GM12878 (cell line): ENCODE data around the gene KCNC4. TPM values are rescaled to one million over a fixed set of nuclear protein-coding genes. Genes with fewer than 3 reads are reported as not detected.

Source experiments
- ATAC-seq: fragments of 200-7000 bp; cut with Tn5 transposase; 3 replicates; pipeline ENCODE4 v1.9.1; 2020; ENCODE audit warnings: mild to moderate bottlenecking, moderate library complexity
- BruUV-seq: library from RNA; stranded (reverse); fragments of 400-500 nt; replicated peaks from 2 replicates; lab custom pipeline; 2021; lab: Mats Ljungman, UMichigan
- CTCF ChIA-PET: fragments of 300-600 bp; sonication (Branson Sonifier 250); formaldehyde crosslinking; extraction: SDS; loops from one replicate; lab custom pipeline; 2021; ENCODE audit warnings: inconsistent platforms; lab: Yijun Ruan, JAX
- POLR2A ChIA-PET: fragments of 350-600 bp; formaldehyde crosslinking; extraction: SDS; loops from one replicate; lab custom pipeline; 2021; ENCODE audit warnings: inconsistent platforms; lab: Charles Lee
- RAD21 ChIA-PET: fragments of 300-600 bp; sonication (Branson Sonifier 250); formaldehyde crosslinking; loops from one replicate; lab custom pipeline; 2023; ENCODE audit warnings: antibody characterized with exemption; ENCODE audit not compliant: unreplicated experiment; lab: Charles Lee
- SMC1A ChIA-PET: fragments of 300-600 bp; sonication (Branson Sonifier 250); formaldehyde crosslinking; loops from one replicate; lab custom pipeline; 2023; ENCODE audit not compliant: unreplicated experiment, uncharacterized antibody; lab: Charles Lee
- DNase-seq: peaks from one replicate; pipeline ENCODE4 v3.0.0-alpha.2; 2011; ENCODE audit warnings: low read depth, low spot score
- FAIRE-seq: peaks from 3 replicates; lab custom pipeline; 2011; peaks lifted over from hg19 to GRCh38; lab: Jason Lieb, UNC
- H2AFZ ChIP-seq: 2 replicates; pipeline ENCODE4 v1.6.0; 2011; ENCODE audit warnings: low read depth, low read length, control low read depth; ENCODE audit not compliant: control insufficient read depth
- H3K27ac ChIP-seq: 2 replicates; pipeline ENCODE4 v1.5.1; 2011; ENCODE audit warnings: control low read depth; ENCODE audit not compliant: control insufficient read depth, insufficient read depth
- H3K27me3 ChIP-seq, 2 experiments: replicated peaks in 1 of 2; 2 replicates each; pipeline versions ENCODE4 v1.6.0 to v1.6.1; 2011; ENCODE audit warnings: low read length in 1 of 2; ENCODE audit not compliant: control insufficient read depth in 2 of 2, insufficient read depth in 2 of 2
- H3K36me3 ChIP-seq, 2 experiments: 2 replicates each; pipeline ENCODE4 v1.5.1; 2011; ENCODE audit warnings: low read length in 1 of 2; ENCODE audit not compliant: control insufficient read depth in 2 of 2, insufficient read depth in 2 of 2
- H3K4me1 ChIP-seq: 2 replicates; pipeline ENCODE4 v1.6.1; 2011; ENCODE audit warnings: mild to moderate bottlenecking, low read length, moderate library complexity, mixed read lengths; ENCODE audit not compliant: control insufficient read depth, insufficient read depth
- H3K4me2 ChIP-seq: 2 replicates; pipeline ENCODE4 v1.6.0; 2011; ENCODE audit warnings: control low read depth; ENCODE audit not compliant: control insufficient read depth, insufficient read depth
- H3K4me3 ChIP-seq: fragments of 200-600 bp; sonication (generic); 2 replicates; pipeline ENCODE4 v1.5.1; 2016
- H3K79me2 ChIP-seq: 2 replicates; pipeline ENCODE4 v1.6.0; 2011; ENCODE audit warnings: low read length; ENCODE audit not compliant: control insufficient read depth, insufficient read depth
- H3K9ac ChIP-seq: 2 replicates; pipeline ENCODE4 v1.8.0; 2011; ENCODE audit warnings: low read length, control low read depth, mixed read lengths; ENCODE audit not compliant: control insufficient read depth, insufficient read depth
- H3K9me3 ChIP-seq: replicated peaks from 3 replicates; pipeline ENCODE4 v1.5.1; 2011; ENCODE audit warnings: mild to moderate bottlenecking, low read length; ENCODE audit not compliant: control insufficient read depth, insufficient read depth
- H4K20me1 ChIP-seq: 2 replicates; pipeline ENCODE4 v1.6.0; 2011; ENCODE audit not compliant: control insufficient read depth, insufficient read depth
- BHLHE40 ChIP-seq, 2 experiments: fragments of 450-650 bp in 1 of 2; IDR thresholded peaks; 2 replicates each; pipeline ENCODE4 v1.6.1; 2011 to 2017; ENCODE audit warnings: low read depth in 2 of 2, borderline replicate concordance in 1 of 2, improper control_type of control experiment in 1 of 2, low read length in 1 of 2, mild to moderate bottlenecking in 1 of 2
- CBX3 ChIP-seq: fragments of 200-600 bp; sonication (generic); IDR thresholded peaks from 2 replicates; pipeline ENCODE4 v1.6.1; 2016; ENCODE audit warnings: low read depth, borderline replicate concordance
- CHD2 ChIP-seq: IDR thresholded peaks from 2 replicates; pipeline ENCODE4 v1.6.1; 2011; ENCODE audit warnings: low read depth, low read length, improper control_type of control experiment, borderline replicate concordance
- CREB1 ChIP-seq: IDR thresholded peaks from 2 replicates; pipeline ENCODE4 v1.6.1; 2012; ENCODE audit warnings: low read depth, mild to moderate bottlenecking, inconsistent platforms
- HCFC1 ChIP-seq: fragments of 150-350 bp; IDR thresholded peaks from 2 replicates; pipeline ENCODE4 v1.6.1; 2014; ENCODE audit warnings: low read length
- HDGF ChIP-seq: fragments of 450-650 bp; IDR thresholded peaks from 2 replicates; pipeline ENCODE4 v1.6.1; 2016; ENCODE audit warnings: antibody characterized with exemption
- IRF4 ChIP-seq: IDR thresholded peaks from 2 replicates; pipeline ENCODE4 v1.6.1; 2011; ENCODE audit warnings: low read depth, low read length
- PAX8 ChIP-seq: fragments of 450-650 bp; IDR thresholded peaks from 2 replicates; pipeline ENCODE4 v1.6.1; 2017; ENCODE audit warnings: mild to moderate bottlenecking, moderate library complexity
- POU2F2 ChIP-seq: IDR thresholded peaks from 3 replicates; pipeline ENCODE4 v1.6.1; 2011; ENCODE audit warnings: low read depth, mild to moderate bottlenecking, low read length, borderline replicate concordance
- SMAD5 ChIP-seq: IDR thresholded peaks from 2 replicates; pipeline ENCODE4 v1.6.1; 2016; ENCODE audit warnings: antibody characterized with exemption, low read depth
- SRF ChIP-seq, 2 experiments: IDR thresholded peaks; 2 replicates each; pipeline ENCODE4 v1.6.1; 2011; ENCODE audit warnings: low read depth in 2 of 2, low read length in 2 of 2, mild to moderate bottlenecking in 1 of 2, moderate library complexity in 1 of 2
- TAF1 ChIP-seq: IDR thresholded peaks from 2 replicates; pipeline ENCODE4 v1.6.1; 2011; ENCODE audit warnings: mild to moderate bottlenecking, low read depth, low read length, borderline replicate concordance
- TCF3 ChIP-seq: IDR thresholded peaks from 2 replicates; pipeline ENCODE4 v1.6.1; 2012; ENCODE audit warnings: low read depth, mild to moderate bottlenecking, low read length, borderline replicate concordance; ENCODE audit not compliant: insufficient read depth
- WGBS: methylation state at CpG from one replicate; pipeline ENCODE4 v1.1.6; 2016; ENCODE audit warnings: low lambda C conversion rate; ENCODE audit not compliant: insufficient replicate concordance, insufficient coverage; ENCODE audit errors: missing lambda C conversion rate; 5-methylcytosine and 5-hydroxymethylcytosine counted together
- in situ Hi-C: fragments of 300-500 bp; cut with MboI; formaldehyde crosslinking; loops from 9 replicates; pipeline ENCODE4 v1.14.3; 2018; ENCODE audit warnings: mixed read lengths
- intact Hi-C: fragments of 100-400 bp; cut with micrococcal nuclease; formaldehyde crosslinking; loops from one replicate; pipeline ENCODE4 v1.14.2; 2022; ENCODE audit not compliant: unreplicated experiment
- polyA plus RNA-seq, 11 experiments: library from polyadenylated mRNA; depleted of rRNA in 4 of 11; unstranded in 6 of 11; stranded (reverse) in 5 of 11; fragments of >200 nt; fragmentation: Nextera tagmentation in 4 of 11; fragmentation: Illumina TruSeq in 1 of 11; extraction: Ambion mirVana in 4 of 11; extraction: Trizol in 1 of 11; gene quantifications; 1 replicate in 1 of 11; 2 replicates in 10 of 11; pipeline versions ENCODE4 v1.2.1 to v1.2.3, GENCODE V29; 2011 to 2016; ENCODE audit warnings: inconsistent platforms in 2 of 11, missing spikeins in 2 of 11, low read depth in 1 of 11
- total RNA-seq, 4 experiments: library from RNA; depleted of rRNA in 3 of 4; stranded (reverse); fragments of >200 nt in 3 of 4; fragmentation: Illumina TruSeq in 1 of 4; extraction: Trizol in 1 of 4; gene quantifications; 2 replicates each; pipeline versions ENCODE4 v1.2.1 to v1.2.3, GENCODE V29; 2013 to 2021
- TF ChIP-seq, protein P1 (sequence below): IDR thresholded peaks from 2 replicates; pipeline ENCODE4 v1.6.1; 2011; ENCODE audit warnings: borderline replicate concordance, low read depth, mild to moderate bottlenecking, moderate library complexity, mixed read lengths, low read length; ENCODE audit not compliant: insufficient read depth; ENCODE audit errors: extremely low read length
- TF ChIP-seq, protein P2 (sequence below): fragments of 450-650 bp; IDR thresholded peaks from 2 replicates; pipeline ENCODE4 v1.6.1; 2018; ENCODE audit warnings: mild to moderate bottlenecking, low read depth, moderate library complexity; ENCODE audit not compliant: partially characterized antibody
- TF ChIP-seq, protein P3 (sequence below): fragments of 450-650 bp; conservative IDR thresholded peaks from 2 replicates; pipeline ENCODE4 v1.6.1; 2017; ENCODE audit warnings: mild to moderate bottlenecking, moderate library complexity
- TF ChIP-seq, protein P4 (sequence below): fragments of 450-650 bp; IDR thresholded peaks from 2 replicates; pipeline ENCODE4 v1.6.1; 2016; ENCODE audit warnings: mild to moderate bottlenecking

KCNC4 gene
- total and polyA plus RNA-seq, 10 of the 15 experiments (the other 5 are each of a cell fraction or from before 2014, with no cell fraction given) = 0.06 to 1.7 (median 0.36) TPM

DNA sequence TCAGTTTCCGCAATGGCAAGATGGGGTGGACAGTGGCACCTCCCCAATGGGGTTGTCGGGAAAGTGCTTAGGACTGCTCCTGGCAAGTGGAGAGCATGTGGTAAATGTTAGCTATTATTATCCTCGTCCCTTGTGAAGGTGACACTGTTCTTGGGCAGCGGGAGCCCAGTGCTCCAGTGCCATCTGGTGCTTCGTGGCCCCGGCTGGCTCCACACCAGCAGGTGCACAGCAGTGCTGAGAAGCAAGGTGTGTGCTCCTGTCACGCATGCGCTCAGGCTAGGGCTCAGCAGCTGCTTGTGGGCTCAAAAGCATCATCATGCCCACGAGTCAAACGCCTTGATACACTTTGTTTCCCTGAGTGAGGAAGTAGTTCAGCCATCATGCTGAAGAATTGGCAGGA is 24.9 kb upstream of the KCNC4 start:
- H4K20me1 ChIP-seq = no peaks in the 10 kb centered on the region
- no peaks in the 10 kb centered on the region for H3K36me3 ChIP-seq
- no peak overlapping the region for H3K4me2 ChIP-seq
- ATAC-seq = no peak
- whole genome bisulfite sequencing = 17% methylated on average over 10 of the region's 10 CpGs
- no TSS peak for BruUV-seq
- in situ Hi-C loops (no loop called here), intact Hi-C loops (no loop called here)
- RAD21 ChIA-PET = no interaction called here
- H2AFZ ChIP-seq = no peak overlapping the region
- peaks cover 0 to 1% of the 10 kb centered on the region in 2 experiments; a peak in 2 of 4 replicates for H3K27me3 ChIP-seq
- SMC1A ChIA-PET = no interaction called here
- no peaks in the 10 kb centered on the region for H3K9me3 ChIP-seq
- TF ChIP-seq, protein P1, sequence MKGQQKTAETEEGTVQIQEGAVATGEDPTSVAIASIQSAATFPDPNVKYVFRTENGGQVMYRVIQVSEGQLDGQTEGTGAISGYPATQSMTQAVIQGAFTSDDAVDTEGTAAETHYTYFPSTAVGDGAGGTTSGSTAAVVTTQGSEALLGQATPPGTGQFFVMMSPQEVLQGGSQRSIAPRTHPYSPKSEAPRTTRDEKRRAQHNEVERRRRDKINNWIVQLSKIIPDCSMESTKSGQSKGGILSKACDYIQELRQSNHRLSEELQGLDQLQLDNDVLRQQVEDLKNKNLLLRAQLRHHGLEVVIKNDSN = no peak
- TF ChIP-seq IRF4 = no peak
- no peak for TF ChIP-seq TAF1
- no peak for TF ChIP-seq HDGF
- no peak for TF ChIP-seq CREB1
- TF ChIP-seq, protein P2, sequence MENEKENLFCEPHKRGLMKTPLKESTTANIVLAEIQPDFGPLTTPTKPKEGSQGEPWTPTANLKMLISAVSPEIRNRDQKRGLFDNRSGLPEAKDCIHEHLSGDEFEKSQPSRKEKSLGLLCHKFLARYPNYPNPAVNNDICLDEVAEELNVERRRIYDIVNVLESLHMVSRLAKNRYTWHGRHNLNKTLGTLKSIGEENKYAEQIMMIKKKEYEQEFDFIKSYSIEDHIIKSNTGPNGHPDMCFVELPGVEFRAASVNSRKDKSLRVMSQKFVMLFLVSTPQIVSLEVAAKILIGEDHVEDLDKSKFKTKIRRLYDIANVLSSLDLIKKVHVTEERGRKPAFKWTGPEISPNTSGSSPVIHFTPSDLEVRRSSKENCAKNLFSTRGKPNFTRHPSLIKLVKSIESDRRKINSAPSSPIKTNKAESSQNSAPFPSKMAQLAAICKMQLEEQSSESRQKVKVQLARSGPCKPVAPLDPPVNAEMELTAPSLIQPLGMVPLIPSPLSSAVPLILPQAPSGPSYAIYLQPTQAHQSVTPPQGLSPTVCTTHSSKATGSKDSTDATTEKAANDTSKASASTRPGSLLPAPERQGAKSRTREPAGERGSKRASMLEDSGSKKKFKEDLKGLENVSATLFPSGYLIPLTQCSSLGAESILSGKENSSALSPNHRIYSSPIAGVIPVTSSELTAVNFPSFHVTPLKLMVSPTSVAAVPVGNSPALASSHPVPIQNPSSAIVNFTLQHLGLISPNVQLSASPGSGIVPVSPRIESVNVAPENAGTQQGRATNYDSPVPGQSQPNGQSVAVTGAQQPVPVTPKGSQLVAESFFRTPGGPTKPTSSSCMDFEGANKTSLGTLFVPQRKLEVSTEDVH = no peak
- TF ChIP-seq BHLHE40 (IDR thresholded peaks at IDR 0.05; ENCODE audit: borderline replicate concordance in 1 of 2, low read depth in 2 of 2, low read length in 1 of 2) = no peak
- TF ChIP-seq, protein P3, sequence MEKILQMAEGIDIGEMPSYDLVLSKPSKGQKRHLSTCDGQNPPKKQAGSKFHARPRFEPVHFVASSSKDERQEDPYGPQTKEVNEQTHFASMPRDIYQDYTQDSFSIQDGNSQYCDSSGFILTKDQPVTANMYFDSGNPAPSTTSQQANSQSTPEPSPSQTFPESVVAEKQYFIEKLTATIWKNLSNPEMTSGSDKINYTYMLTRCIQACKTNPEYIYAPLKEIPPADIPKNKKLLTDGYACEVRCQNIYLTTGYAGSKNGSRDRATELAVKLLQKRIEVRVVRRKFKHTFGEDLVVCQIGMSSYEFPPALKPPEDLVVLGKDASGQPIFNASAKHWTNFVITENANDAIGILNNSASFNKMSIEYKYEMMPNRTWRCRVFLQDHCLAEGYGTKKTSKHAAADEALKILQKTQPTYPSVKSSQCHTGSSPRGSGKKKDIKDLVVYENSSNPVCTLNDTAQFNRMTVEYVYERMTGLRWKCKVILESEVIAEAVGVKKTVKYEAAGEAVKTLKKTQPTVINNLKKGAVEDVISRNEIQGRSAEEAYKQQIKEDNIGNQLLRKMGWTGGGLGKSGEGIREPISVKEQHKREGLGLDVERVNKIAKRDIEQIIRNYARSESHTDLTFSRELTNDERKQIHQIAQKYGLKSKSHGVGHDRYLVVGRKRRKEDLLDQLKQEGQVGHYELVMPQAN = no peak
- TF ChIP-seq SMAD5 = no peak
- TF ChIP-seq HCFC1 = no peak
- no peak for TF ChIP-seq POU2F2
- TF ChIP-seq CBX3 = no peak
- TF ChIP-seq CHD2 = no peak
- TF ChIP-seq PAX8 = no peak
- no peak for TF ChIP-seq TCF3
- no peak for TF ChIP-seq SRF (IDR thresholded peaks at IDR 0.05; ENCODE audit: low read depth in 2 of 2, low read length in 2 of 2)
- TF ChIP-seq, protein P4, sequence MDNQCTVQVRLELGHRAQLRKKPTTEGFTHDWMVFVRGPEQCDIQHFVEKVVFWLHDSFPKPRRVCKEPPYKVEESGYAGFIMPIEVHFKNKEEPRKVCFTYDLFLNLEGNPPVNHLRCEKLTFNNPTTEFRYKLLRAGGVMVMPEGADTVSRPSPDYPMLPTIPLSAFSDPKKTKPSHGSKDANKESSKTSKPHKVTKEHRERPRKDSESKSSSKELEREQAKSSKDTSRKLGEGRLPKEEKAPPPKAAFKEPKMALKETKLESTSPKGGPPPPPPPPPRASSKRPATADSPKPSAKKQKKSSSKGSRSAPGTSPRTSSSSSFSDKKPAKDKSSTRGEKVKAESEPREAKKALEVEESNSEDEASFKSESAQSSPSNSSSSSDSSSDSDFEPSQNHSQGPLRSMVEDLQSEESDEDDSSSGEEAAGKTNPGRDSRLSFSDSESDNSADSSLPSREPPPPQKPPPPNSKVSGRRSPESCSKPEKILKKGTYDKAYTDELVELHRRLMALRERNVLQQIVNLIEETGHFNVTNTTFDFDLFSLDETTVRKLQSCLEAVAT = no peak
- H3K9ac ChIP-seq = no peak overlapping the region
- FAIRE-seq = no peak
- H3K4me1 ChIP-seq = no peaks in the 10 kb centered on the region
- H3K27ac ChIP-seq = no peak overlapping the region
- POLR2A ChIA-PET = no interaction called here
- H3K4me3 ChIP-seq = no peak overlapping the region
- CTCF ChIA-PET = interaction anchor here (1.3 to 2.7 kb wide), 2 partner anchors 12 to 311 kb away, joined by 3 to 5 read pairs; no protein-coding TSS in a partner anchor
- DNase-seq = no peak
- no peaks in the 10 kb centered on the region for H3K79me2 ChIP-seq
